Prostate gland (tissue), 2 donors: Measurements from ENCODE around the gene GUCA1A.

ENCODE experiments used
- CTCF ChIP-seq, 4 experiments: fragments of 200-600 bp in 2 of 4; fragments of 450-650 bp in 2 of 4; sonication (generic) in 2 of 4; IDR thresholded peaks; 1 replicate in 3 of 4; 2 replicates in 1 of 4; pipeline ENCODE4 v1.5.1; 2016 to 2019; ENCODE audit warnings: antibody characterized with exemption in 4 of 4, mild to moderate bottlenecking in 2 of 4, moderate library complexity in 2 of 4
- POLR2AphosphoS5 ChIP-seq: sonication (generic); formaldehyde crosslinking; IDR thresholded peaks from one replicate; pipeline ENCODE4 v1.6.1; 2017; ENCODE audit warnings: antibody characterized with exemption

GRCh38 chr6:42220807-42221206, 47.6 kb downstream of the GUCA1A start:
- TF ChIP-seq CTCF (IDR thresholded peaks at IDR 0.05) (no peak), POLR2AphosphoS5 (no peak)
